ENCODE results near the gene CR1L.

DNA sequence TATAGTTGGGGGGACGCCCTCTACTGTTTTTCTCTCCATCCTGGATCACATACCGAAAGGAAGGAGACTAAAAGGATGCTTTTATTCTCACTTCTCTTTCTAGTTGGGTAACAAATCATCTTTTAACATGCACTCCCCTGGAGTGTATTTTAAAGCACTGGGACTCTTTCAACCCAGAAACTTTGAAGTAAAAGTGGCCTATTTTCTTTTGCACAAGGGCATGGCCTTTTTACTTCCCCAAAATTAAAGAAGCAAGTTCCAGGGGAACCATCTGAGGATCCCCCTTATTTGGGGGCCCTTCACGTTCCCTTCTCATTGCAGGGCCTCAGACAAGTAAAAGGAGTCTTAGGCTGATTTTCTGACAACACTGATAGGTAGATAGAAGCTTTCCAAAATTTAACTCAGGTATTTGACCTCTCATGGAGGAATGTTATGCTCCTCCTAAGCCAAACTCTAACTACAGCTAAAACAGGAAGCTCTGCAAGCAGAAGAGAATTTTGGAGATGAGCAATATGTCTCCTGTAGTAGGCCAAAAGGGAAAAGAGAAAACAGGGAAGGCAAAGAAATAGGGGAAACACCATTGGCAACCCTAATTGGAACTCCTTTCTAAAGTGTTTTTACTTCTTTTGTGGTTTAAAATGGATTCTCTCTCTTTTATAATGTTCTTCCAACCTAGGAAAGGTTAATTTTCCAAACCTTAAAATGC, 98.1 kb downstream of the CR1L start:
- TF ChIP-seq, protein P1, sequence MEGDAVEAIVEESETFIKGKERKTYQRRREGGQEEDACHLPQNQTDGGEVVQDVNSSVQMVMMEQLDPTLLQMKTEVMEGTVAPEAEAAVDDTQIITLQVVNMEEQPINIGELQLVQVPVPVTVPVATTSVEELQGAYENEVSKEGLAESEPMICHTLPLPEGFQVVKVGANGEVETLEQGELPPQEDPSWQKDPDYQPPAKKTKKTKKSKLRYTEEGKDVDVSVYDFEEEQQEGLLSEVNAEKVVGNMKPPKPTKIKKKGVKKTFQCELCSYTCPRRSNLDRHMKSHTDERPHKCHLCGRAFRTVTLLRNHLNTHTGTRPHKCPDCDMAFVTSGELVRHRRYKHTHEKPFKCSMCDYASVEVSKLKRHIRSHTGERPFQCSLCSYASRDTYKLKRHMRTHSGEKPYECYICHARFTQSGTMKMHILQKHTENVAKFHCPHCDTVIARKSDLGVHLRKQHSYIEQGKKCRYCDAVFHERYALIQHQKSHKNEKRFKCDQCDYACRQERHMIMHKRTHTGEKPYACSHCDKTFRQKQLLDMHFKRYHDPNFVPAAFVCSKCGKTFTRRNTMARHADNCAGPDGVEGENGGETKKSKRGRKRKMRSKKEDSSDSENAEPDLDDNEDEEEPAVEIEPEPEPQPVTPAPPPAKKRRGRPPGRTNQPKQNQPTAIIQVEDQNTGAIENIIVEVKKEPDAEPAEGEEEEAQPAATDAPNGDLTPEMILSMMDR (conservative IDR thresholded peaks at IDR 0.05; ENCODE audit: low read depth, low read length) = no peak
- TF ChIP-seq EZH2 (IDR thresholded peaks at IDR 0.05; ENCODE audit: borderline replicate concordance, low read depth, low read length, poor library complexity, severe bottlenecking) = no peak

Data from A673 (cell line).